GM20000 (cell line): ENCODE data around the gene PAIP1.

Experiments used
- DNase-seq: peaks from one replicate; pipeline ENCODE4 v3.0.0; 2012; ENCODE audit warnings: low spot score
- CTCF ChIP-seq: IDR thresholded peaks from 2 replicates; pipeline ENCODE4 v1.5.1; 2012; ENCODE audit warnings: mild to moderate bottlenecking, control low read depth; ENCODE audit errors: extremely low read depth, missing control alignments

Gene PAIP1

DNA sequence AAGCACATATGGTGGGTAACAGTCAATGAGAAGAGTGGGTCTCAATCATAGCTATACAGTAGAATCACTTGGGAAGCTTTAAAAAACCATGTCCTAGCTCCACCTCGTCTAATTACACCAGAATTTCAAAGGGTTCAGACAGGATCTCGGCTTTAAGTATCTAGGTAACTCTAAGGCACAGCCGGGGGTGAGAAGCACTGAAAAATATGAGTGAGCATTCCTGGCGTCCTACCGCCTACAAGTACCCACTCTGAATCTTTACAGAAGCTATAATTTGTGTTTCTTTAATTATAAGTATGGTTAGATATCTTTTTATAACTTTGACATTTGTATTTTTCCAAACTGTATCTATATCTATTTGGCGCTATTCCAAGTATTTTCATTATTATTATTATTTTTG, 16.1 kb downstream of the PAIP1 start:
- DNase-seq, result no peak
- no peak for TF ChIP-seq CTCF

GRCh38 chr5:43536972-43537371, 19.9 kb downstream of the PAIP1 start:
- DNase-seq, result no peak
- no peak for TF ChIP-seq CTCF

GRCh38 chr5:43533646-43534045, 23.2 kb downstream of the PAIP1 start:
- TF ChIP-seq CTCF, result no peak
- no peak for DNase-seq

- no peak for TF ChIP-seq CTCF
- DNase-seq, result peak; percentile 32
Measured at GRCh38 chr5:43530648-43531047, 26.2 kb downstream of the PAIP1 start.

- no peak for TF ChIP-seq CTCF
- DNase-seq, result no peak
Measured at GRCh38 chr5:43523662-43524072, 33.2 kb downstream of the PAIP1 start.

DNA sequence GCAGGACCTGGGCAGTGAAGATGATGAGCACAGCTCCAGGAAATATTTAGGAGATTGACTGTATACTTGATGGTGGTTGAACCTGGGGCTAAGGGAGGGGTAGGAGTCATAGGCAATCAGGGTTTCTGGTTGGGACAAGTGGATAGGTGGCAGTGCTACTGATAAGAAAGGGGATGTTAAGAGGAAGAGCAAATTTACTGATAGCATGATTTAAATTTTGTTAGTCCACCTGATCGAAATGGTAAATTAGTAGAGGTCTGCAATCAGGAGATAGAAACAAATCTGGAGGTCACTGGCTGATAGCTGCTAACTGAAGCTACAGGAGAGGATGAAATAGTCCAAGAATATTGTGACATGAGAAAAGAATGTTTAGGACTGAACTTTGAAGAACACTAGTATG, 36.3 kb downstream of the PAIP1 start:
- no peak for DNase-seq
- no peak for TF ChIP-seq CTCF

- no peak for DNase-seq
- no peak for TF ChIP-seq CTCF
Measured at GRCh38 chr5:43515678-43516048, 41.2 kb downstream of the PAIP1 start.
